NCI-H2107 treated with DMSO at 0.1 percent for 48 hours (cell line): ENCODE results near the gene LRBA.
A peak's percentile ranks its signal among the peaks of the same experiment; 100 is the strongest.
"Not testable (repeated sequence)": the region's sequence is repeated elsewhere in the genome, so short reads cannot be mapped to it uniquely, and the experiment has no call there.

Source experiments
- DNase-seq: peaks from one replicate; lab custom pipeline; 2025; ENCODE audit not compliant: unreplicated experiment; lab: John Stamatoyannopoulos, UW

Gene LRBA

GRCh38 chr4:151022586-151022985 lies 7.5 kb upstream of the LRBA start:
- no peak for DNase-seq

- DNase-seq = no peak
Measured at GRCh38 chr4:151021637-151022334, 6.7 kb upstream of the LRBA start.

- DNase-seq = peak; percentile 71
Measured at GRCh38 chr4:151015459-151016347, 619 bp upstream of the LRBA start.

GRCh38 chr4:151013944-151014343 lies 1.1 kb downstream of the LRBA start:
- DNase-seq = no peak

- DNase-seq = peak; percentile 7
Measured at GRCh38 chr4:151013491-151013890, 1.6 kb downstream of the LRBA start.

- no peak for DNase-seq
Measured at GRCh38 chr4:151012820-151013219, 2.3 kb downstream of the LRBA start.

GRCh38 chr4:151012376-151012775 lies 2.7 kb downstream of the LRBA start:
- DNase-seq = no peak

- no peak for DNase-seq
Measured at GRCh38 chr4:151004222-151004621, 10.9 kb downstream of the LRBA start.

- DNase-seq = no peak
Measured at GRCh38 chr4:151000747-151001429, 14.2 kb downstream of the LRBA start.

GRCh38 chr4:150999086-150999485 lies 16.0 kb downstream of the LRBA start:
- DNase-seq = no peak

GRCh38 chr4:150997141-150997540 lies 17.9 kb downstream of the LRBA start:
- no peak for DNase-seq

- no peak for DNase-seq
Measured at GRCh38 chr4:150994721-150995120, 20.4 kb downstream of the LRBA start.

GRCh38 chr4:150993577-150993976 lies 21.5 kb downstream of the LRBA start:
- not testable (repeated sequence) for DNase-seq

GRCh38 chr4:150990993-150991392 lies 24.1 kb downstream of the LRBA start:
- no peak for DNase-seq

- no peak for DNase-seq
Measured at GRCh38 chr4:150990250-150990649, 24.8 kb downstream of the LRBA start.

GRCh38 chr4:150988238-150988637 lies 26.8 kb downstream of the LRBA start:
- no peak for DNase-seq

GRCh38 chr4:150987204-150987603 lies 27.9 kb downstream of the LRBA start:
- DNase-seq = no peak

- no peak for DNase-seq
Measured at GRCh38 chr4:150986085-150986484, 29.0 kb downstream of the LRBA start.

GRCh38 chr4:150983851-150984250 lies 31.2 kb downstream of the LRBA start:
- DNase-seq = no peak

- DNase-seq = no peak
Measured at GRCh38 chr4:150982557-150983233, 32.4 kb downstream of the LRBA start.
